Fibroblast of skin of left biceps (primary cell): ENCODE measurements around the gene S100A7.
"Not testable (repeated sequence)": the region's sequence is repeated elsewhere in the genome, so short reads cannot be mapped to it uniquely, and the experiment has no call there.

Source experiments
- DNase-seq, 2 experiments: peaks; one replicate each; pipeline ENCODE4 v3.0.0-alpha.2; 2013; ENCODE audit warnings: low read depth in 2 of 2

Gene S100A7

DNA sequence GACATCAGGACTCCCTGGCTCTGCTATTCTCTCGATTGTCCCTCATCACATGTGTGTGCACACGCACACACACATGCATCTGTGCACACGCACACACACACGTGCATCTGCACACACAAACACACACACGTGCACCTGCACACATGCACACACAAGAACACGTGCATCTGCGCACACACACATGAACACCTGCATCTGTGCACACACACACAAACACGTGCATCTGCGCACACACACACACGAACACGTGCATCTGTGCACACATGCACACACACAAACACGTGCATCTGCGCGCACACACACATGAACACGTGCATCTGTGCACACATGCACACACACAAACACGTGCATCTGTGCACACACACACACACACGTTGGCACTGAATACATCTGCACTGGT, 29.4 kb downstream of the S100A7 start:
- no peak for DNase-seq

- no peak for DNase-seq
Observed at GRCh38 chr1:153430561-153430960, 29.9 kb downstream of the S100A7 start.

DNA sequence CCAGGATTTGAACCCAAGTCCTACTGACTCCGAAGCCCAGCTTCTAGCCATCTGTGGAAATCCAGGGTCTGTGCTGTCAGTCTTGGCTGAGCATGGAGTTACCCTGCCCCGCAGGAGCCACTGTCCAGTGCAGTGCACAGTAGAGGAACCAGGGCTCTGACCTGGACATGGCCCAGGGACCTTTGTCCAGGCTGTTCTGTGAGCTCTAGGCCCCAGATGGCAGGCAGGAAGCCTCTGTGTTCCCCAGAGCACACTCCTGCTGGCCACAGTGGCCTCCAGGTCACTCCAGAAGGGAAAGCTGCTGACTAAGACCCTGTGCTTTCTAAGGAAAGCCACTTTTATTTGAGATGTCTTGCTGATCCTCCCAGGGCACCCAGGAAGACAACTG, 30.3 kb downstream of the S100A7 start:
- DNase-seq = no peak

DNA sequence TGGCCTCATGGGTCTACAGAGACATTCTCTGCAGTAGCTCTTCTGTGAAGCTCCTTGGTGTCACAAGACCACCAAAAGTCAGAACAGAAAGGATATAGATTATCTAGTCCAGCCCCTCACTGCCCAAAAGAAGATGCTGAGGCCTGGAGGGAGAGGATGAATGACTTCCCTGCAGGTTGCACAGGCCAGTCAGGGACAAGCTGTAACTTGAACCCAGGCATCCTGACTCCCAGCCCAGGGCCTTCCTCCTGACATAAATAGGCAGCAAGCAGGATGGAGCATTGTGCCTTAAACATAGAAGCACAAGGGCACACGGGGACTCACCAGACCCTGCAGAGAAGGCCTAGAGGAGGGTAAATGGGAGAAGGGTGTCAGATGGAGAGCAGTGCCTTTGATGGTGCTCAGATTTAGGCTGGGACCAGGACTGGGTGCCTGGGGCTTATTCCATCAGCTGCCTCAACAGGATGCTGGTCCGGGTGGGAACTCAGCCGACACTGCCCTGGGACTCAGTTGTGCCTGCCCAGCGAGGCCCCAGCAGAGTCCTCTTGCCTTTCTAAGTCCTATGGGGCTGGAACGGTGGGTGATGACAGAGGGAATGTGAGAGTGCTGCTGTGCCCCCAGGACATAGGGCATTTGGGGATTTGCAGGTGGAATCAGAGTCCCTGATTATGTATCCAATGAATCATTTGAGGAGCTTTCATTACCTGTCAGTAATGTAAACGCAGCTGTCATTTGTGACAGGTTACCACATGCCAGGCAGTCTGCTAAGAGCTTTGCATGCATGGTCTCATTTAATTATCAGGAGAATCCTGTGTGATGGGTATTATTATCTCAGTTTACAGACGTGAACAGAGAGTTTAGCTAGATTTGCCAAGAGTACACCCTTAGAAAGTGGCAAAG, 30.9 kb downstream of the S100A7 start:
- DNase-seq = no peak

DNA sequence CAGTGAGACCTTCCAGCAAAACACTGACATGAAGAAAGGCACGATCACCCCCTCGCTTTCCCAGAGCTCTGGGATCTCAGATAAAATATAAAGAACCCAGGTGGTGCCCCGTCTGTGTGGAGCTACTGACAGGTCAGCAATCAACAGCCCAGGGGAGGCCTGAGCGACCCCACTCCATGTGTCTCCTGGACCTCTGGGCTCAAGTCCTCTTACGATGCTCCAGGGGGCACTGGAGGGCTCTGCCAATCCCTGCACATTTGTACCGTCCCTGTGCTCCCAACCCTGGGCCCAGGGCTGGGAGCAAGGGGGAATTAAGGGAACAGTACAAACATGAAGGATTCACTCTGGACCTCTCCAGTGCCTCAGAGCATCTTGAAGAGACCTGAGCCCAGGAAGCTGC, 31.7 kb downstream of the S100A7 start:
- no peak for DNase-seq

- no peak for DNase-seq
Observed at GRCh38 chr1:153428073-153428638, 32.3 kb downstream of the S100A7 start.

GRCh38 chr1:153426809-153427208, 33.6 kb downstream of the S100A7 start:
- no peak for DNase-seq

DNA sequence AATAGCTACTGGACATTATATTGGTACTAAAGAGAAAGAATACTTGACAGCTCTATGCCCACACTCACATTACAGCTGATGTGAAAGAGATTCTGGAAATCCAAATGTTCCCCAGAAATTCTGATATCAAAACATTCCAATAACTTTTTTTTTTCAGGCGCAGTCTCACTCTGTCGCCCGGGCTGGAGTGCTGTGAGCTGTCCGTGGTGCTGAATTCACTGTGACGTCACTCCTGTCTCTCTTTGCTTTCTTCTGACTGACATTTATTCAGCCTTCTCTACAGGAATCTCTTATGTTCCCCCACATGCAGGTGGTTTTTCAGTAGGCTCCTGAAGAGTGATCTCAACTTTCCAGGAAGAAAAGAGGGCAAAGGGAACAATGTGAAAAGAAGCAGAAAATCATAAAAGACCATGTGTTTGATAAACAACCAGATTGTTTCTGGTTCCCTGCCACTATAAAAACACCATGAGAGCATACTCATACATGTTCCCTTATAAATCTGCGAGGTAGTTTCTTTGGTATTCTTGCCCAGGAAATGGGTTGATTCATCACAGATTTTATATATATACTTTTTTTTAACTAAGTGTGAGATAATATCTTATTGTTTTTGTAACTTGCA, 37.9 kb downstream of the S100A7 start:
- DNase-seq = peak; percentile 16 to 22

DNA sequence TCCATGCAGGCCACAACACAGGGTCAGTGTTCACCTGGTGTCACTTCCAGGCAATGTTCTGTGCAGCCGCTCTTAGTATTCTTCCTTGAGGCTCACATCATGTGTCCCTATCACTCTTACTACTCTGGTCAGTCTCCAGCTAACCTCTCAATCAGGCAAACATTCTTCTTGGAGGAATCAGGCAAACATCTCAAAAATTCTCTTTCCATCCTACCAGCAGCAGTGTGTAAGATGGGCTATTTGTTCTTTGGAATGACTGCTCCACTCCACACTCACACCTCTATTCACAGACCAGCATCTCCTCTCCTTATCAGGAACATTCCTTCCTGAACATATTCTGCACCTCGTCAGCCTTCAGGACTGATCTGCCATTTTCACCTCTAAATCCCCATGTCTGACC, 40.1 kb downstream of the S100A7 start:
- no peak for DNase-seq

DNA sequence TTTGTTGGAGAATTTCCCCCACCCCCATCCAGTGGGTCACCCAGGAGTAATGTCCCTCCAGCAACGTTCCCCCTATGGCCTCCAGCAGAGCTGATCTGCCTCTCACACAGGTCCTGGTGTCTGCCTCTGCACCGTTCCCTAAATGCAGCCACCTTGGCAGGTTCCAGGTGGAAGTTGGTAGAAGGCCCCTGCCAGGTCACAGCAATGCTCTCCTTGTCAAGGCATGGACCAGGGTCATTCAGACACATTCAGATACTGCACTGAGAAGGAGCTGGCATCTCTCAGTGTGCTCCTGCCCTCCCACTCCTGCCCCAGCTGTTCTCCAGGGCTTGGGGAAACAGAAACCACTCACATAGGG, 41.0 kb downstream of the S100A7 start:
- not testable (repeated sequence) for DNase-seq

- DNase-seq = not testable (repeated sequence)
Observed at GRCh38 chr1:153418758-153419435, 41.6 kb downstream of the S100A7 start.

DNA sequence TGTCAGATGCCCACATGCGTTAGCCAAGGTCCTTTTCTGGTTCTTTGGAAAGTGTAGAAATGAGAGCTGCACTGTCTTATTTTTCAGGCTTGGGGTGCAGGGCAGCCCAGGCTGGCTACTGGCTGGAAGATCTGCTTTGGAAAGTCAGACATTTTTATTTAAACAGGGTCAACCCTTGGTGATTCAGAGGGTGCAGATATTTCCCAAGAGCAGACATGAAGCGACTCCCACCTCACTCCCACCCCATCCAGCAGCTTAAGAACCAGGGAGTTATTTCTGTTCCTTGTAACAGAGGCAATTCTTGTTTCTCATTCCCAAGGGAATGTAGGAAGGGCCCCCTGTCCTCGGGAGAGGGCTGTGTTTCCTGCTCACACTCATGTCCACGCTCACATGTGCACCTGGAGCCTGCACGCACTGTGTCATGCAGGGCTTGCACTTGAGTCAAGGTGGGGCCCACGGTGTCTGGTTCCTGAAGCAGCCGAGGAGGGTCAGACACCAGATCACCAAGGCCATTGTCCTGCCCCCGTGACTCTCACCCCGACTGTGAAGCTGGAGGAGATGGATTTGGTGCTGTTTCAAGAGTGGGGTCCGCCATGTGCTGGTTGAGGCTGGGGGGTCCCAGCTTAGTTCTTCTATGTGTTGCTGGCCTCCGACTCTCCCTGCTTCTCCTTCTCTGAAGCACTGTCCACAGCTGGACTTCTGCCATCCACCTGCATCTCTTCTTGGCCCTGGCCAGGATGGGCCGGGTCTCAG, 43.1 kb downstream of the S100A7 start:
- DNase-seq = no peak

DNA sequence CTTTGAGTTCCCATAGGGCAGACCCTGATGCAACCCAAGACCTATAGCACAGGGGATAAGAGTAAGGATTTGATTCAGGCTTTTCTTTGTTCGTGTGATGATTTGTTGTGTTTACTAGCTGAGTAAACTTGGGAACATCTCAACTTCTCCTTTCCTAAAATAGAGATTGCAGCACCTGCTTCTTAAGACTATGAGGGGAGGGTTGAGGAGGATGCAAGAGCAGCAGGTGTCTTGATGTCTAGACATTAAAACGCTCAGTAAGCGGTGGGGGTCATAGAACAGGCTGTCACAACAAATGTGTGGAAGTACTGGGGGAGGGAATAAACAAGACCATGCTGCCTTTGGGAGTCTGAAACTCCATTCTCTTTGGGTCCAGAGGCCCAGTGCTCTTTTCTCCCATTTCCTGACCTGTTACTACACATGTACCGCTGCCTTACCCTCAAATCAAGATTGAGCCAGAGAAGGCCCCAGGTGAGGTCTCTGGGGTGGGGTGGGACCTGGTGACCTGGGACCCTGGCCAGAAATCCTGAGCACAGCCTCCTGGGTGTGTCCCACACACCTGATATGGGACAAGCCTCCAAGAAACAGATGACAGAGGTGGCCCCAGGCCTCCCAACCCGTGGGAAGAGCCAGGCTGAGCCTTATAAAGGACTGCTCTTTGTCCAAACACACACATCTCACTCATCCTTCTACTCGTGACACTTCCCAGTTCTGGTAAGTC, 44.4 kb downstream of the S100A7 start, which contains the start of gene S100A7A:
Gene S100A7A, plus strand, starts transcription at position 671 of the 721 bp plus-strand sequence. CDS start 1,563 bp downstream, outside the sequence.
- no peak for DNase-seq

DNA sequence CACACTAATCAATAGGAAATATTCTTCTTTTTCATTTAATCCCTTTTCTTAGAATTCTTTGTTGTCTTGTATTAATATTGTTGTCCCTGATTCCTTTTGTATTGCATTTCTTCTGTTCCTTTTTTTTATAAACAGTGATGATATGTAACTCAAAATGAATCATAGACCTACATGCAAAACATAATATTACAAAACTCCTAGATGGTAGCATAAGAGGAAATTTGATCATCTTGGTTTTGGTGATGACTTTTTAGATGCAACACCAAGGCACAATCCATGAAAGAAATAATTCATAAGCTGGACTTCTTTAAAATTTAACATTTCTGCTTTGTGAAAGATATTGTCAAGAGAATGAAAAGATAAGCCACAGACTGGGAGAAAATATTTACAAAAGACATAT, 46.5 kb downstream of the S100A7 start:
- not testable (repeated sequence) for DNase-seq
